HG03342 (cell line): ENCODE data around the gene FLYWCH1.
A peak's percentile ranks its signal among the peaks of the same experiment; 100 is the strongest.

Experiments
- ATAC-seq: cut with Tn5 transposase; IDR thresholded peaks from one replicate; pipeline ENCODE4 v1.9.1; 2021; ENCODE audit warnings: mild to moderate bottlenecking, moderate library complexity; ENCODE audit not compliant: unreplicated experiment

FLYWCH1 gene, protein sequence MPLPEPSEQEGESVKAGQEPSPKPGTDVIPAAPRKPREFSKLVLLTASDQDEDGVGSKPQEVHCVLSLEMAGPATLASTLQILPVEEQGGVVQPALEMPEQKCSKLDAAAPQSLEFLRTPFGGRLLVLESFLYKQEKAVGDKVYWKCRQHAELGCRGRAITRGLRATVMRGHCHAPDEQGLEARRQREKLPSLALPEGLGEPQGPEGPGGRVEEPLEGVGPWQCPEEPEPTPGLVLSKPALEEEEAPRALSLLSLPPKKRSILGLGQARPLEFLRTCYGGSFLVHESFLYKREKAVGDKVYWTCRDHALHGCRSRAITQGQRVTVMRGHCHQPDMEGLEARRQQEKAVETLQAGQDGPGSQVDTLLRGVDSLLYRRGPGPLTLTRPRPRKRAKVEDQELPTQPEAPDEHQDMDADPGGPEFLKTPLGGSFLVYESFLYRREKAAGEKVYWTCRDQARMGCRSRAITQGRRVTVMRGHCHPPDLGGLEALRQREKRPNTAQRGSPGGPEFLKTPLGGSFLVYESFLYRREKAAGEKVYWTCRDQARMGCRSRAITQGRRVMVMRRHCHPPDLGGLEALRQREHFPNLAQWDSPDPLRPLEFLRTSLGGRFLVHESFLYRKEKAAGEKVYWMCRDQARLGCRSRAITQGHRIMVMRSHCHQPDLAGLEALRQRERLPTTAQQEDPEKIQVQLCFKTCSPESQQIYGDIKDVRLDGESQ

DNA sequence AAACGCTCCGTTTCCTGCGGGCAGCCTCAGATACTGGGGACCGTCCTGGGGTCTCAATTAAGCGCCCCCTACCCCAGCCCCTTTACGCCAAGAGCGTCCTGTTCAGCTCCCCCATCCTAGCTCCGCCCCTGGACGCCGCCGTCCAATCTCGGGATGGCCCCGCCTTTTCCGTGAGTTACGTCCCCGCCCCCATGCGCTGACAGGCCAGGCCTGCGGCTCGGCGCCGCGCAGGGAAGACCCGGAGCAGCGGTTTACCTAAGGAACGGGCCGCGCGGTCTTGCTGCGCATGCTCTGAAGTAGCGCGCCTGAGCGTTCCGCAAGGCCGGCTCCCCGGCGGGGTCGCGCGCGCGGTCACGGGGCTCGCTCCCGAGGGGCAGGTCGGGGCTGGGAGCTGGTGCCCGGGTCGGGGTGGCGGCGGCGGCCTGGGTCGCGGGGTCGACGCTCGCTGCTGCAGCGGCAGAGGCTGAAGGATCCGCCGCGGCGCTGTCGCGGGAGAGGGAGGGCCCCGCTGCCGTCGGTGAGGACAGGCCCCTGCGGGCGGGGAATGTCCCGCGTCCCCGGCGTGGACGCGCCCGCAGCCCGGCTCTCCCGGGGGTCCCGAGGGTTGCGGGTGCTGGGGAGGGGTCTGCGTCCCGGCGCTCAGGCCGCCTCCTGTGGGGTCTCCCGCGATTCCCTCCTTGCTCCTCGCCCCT, at the start of gene FLYWCH1:
FLYWCH1 (plus strand) TSS at position 294 of the 692 bp plus-strand sequence. CDS start 17,755 bp downstream, outside the sequence.
- peak; percentile 92 for ATAC-seq

DNA sequence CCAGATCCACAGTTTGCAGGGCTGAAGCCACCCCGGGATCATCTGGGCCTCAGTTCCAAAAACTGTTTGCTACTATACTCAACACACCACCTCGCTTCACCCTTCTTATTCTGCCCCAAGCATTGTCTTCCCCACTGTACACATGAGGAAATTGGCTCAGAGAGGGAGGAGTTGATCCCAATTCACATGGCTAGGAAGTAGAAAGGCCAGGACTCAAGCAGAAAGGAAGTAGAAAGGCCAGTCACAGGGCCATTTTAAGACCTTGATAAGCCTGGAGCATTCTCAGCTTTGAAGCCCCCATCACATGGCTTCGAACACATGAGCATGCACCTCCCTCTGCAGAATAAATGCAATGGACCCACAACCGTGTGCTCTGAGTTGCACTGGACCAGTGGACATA, 46.1 kb upstream of the FLYWCH1 start:
- ATAC-seq: no peak

DNA sequence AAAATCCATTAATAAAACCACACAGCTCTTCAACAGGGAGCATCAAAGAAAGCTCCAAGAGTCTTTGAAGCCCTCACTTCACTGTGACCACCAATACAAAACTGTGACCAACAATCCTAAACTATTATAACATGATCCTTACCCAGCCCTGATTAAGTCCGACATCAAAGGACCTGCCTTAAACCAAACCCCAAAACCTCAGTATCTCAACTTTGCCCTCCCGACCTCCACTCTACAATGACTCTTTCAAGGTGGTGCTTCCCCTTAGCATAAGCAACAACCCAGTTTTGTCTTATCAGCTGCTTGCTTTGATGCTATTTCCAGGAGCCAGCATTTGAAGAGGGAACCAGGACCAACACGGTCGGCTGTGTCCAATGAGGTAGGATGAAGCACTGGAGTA, 45.3 kb upstream of the FLYWCH1 start:
- ATAC-seq: no peak

DNA sequence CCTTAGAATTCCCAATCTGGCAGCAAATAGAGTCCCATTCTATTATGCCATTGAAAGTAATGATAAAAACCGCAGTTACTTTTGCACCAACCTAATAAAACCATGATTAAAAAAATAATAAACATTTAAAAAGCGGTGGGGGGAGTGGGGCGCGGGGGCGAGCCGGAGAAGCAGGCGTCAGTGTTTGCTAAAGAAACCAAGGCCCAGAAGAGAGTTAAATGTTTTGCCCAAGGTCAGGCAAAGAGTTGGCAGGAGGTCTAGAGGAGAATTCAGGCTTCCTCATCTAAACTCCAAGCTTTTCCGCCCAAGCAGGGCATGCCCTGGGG, 44.1 kb upstream of the FLYWCH1 start:
- no peak for ATAC-seq

DNA sequence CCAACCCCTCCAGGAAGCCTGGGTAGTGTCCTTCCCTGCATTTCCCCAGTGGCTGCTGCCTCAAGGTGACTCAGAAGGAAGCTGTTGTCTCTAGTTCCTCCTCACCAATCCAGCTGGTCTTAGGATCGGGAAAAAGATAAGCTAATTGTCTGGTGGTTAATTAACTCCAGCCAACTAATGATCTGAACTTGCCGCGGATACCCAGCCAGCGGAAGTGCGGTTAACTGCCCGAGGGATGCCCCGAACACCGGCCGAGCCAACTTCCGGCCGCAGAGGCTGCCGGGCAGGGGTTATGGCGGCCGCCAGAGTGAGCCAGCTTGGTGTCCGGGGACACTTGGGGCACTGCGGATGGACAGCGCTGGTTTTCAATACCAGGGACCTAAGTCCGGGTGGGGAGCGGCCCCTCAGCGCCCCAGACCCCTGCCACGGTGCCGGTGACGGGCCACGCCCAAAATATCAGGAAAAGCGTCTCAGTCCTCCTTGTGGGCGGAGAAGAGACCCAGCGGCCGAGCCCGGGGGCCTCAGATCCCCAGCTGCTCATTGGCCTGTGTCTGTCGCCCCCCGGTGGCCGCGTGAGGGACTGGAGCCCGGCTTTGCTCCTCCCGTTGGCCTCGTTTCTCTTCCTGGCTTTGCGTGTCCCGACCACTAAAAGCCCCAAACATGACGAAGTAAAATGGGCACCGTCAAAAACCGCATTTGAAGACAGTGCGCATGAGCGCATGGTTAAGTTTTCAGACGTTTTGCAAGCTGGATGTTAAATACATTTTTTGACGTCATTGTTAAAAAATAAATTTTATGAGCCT, 43.5 kb upstream of the FLYWCH1 start:
- peak; percentile 88 for ATAC-seq

DNA sequence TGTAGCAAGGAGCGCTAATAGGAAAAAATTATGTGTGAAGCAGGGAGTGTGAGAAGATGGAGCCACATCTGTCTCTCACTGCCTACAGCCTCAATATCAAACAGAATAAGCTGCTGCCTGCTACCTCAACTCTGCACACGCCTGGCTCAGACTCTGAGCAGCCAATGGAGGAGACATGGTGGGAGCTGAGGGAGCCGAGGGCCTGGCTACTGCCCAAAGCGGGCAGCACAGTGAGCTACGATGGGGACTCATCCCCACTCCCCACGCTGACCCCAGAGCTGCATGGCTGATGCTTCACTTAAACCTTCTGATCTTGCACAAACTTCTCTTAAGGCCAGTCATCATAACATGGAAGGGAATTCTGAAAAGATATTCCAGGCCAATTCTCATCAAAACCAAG, 39.8 kb upstream of the FLYWCH1 start:
- ATAC-seq: no peak

DNA sequence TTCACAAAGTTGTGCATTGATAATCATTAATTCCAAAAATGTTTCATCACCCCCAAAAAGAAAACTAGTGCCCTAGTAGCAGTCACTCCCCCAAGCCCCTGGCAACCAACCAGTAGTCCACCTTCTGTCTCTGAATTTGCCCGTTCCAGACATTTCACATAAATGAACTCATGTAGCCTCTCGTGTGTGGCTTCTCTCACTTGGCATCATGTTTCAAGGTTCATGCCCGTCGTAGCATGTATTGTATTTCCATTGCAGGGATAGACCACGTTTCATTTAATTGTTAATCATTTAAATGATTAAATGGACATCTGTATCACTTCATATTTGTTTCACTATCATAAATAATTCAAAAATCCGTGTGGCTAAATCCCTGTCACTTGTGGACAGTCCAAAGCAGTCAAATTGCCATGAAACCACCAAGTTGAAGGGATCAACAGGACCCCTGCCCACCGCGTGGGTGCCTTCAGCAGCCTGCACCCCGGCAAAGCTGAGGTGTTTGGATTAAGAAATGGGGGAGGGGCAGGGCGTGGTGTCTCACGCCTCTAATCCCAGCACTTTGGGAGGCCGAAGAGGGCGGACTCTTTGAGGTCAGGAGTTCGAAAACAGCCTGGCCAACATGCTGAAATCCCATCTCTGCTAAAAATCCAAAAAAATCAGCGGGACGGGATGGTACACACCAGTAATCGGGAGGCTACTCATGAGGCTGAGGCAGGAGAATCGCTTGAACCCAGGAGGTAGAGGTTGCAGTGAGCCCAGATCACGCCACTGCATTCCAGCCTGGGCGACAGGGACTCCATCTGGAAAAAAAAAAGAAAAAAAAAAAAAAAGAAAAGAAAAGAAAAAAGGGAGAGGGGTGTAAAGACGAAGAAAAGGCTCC, 37.5 kb upstream of the FLYWCH1 start:
- ATAC-seq: no peak

DNA sequence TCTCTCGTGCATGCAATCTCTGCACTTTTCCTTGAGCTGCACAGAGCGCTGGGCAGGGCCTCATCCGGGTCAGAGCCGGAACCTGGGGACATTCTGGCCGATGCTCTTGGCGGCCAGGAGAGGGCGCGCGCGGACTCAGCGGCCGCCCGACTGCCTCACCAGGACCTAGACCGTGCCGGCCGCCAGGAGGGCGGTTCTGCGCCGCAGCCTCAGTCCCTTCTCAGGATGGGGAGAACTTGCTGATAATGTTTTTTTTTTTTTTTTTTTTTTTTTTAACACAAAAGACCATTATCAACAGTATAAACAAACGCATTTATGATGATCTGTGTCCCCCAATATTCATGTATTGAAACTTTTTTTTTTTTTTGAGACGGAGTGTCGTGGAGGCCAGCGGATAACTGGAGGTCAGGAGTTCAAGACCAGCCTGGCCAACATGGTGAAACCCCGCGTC, 36.8 kb upstream of the FLYWCH1 start:
- peak; percentile 57 for ATAC-seq

DNA sequence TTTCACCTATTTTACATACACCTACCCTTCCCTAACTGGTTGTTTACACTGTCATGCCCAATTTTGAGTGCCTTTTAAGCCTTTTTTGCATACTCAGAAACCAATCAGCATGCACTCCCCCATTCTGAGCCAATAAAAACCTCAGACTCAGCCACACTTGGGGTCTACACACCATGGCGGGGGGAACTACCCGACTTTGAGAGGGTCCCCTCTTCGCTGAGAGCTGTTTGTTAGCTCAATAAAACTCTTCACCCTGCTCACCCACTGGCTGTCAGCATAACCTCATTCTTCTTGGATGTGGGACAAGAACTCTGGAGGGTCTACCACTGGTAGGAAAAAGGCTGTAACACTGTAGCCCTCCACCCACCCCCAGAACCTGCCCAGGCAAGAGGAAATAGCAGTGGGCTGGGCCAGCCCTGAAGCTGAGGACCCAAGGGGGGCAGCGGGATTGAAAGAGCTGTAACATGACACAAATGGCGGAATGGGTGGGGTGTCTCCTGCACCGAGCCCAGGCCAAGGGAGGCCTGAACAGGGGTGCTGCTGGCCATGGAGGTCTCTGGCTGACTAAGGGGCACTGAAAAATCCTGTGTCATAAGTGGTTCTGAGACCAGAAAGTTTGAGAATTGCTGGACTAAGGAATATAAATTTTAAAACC, 31.8 kb upstream of the FLYWCH1 start:
- no peak for ATAC-seq

DNA sequence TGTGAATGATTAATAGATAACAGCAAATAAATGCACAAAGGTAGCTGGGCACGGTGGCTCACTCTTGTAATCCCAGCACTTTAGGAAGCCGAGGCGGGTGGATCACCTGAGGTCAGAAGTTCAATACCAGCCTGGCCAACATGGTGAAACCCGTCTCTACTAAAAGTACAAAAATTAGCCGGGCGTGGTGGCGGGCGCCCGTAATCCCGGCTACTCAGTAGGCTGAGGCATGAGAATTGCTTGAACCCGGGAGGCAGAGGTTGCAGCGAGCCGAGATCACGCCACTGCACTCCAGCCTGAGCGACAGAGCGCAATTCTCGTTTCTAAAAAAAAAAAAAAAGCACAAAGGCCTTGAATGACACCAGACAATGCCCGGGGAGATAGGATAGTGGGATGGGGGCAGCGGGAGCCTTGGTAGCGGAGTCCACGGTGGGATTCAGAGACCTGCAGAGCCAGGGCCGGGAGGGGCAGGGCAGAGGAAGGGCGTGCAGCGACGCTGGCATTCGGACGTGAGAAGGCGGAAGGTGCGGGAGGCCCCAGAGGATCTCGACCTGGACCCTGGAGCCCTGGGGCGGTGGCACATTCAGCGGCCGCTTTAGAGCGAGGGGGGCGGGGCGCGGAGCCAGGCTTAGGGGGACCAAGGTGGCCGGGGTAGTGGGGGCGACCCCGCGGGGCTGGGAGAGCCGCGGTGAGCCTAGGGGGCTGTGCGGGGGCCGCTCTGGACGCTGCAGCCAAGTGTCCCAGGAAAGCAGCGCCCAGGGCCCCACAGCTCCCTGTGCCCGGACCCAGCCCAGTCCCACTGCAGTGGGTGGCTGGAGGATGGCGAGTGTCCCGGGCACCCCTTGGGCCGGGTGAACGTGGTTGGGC, 29.7 kb upstream of the FLYWCH1 start:
- ATAC-seq: no peak

DNA sequence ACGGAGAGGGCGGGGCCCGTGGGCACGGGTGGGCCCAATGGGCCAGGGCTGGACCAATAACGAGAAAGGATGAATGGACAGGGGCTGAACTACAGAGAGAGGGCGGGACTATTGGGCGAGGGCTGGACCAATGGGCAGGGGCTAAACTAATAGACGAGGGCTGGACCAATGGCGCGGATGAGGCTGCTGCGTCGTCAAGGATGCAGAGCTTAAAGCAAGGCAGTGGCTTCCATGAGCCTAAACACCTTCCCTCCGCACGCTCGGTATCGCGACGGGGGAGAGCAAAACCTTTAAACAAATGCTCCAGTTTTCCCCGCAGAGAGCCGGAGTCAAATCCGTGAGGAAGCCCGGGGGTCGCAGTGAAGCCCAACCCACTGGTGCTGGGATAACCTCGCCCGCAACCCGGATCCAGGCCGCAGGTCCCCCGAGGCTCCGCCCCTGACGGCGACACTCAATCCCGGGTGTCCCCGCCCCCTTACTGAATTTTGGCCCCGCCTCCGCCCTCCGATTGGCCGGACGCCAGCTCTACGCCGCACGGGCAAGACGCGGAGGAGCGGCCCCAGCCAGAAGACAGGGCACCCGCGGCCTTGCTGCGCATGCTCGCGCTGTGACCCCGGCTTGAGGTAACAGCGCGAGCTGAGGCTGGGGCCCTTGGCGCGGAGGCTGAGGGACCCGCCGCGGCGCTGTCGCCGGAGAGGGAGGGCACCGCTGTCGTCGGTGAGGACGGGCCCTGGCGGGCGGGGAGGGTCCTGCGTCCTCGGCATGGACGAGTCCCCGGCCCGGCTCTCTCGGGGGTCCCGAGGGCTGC, 28.9 kb upstream of the FLYWCH1 start, which contains the start of gene FLYWCH2:
FLYWCH2 (plus strand) TSS at position 566 of the 808 bp plus-strand sequence. CDS start 13,235 bp downstream, outside the sequence.
- ATAC-seq: peak; percentile 88

DNA sequence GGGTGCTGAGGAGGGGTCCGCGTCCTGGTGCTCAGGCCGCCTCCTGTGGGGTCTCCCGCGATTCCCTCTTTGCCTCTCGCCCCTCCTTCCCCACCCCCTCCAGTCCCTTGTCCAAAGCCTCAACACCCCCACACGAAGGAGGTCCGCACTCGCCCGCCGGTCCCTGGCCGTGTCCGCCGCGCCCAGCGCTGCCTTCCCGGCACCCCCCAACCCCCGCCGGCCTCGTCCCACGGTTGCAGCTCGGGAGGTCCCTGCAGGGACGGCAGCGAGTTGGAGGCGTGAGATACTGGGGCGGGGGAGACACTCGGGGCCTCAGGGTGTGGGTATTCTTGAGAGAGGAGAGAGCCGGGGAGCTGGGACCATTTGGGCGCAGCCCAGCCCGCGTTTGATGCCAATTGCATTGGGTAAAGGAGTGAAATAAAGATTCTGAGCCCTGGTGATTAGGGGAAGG, 28.2 kb upstream of the FLYWCH1 start:
- no peak for ATAC-seq

DNA sequence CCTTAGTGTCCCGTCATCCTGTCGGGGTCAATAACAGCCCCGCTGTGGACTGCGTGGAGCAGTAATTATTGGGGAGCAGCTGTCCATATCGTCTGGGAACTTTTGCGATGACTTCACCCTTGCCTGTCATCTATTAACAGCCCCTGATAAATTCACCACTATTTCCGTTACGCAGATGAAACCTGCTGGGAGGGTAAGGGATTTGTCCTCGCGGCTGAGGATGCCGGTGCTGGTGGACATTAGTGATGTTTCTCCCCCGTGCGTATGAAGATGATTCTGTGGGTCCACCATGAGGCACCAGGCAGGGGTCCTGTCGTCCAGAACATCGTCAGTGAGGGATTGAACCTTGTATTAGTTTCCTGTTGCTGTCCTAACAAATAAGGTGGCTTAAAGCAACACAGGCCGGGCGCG, 27.7 kb upstream of the FLYWCH1 start:
- ATAC-seq: no peak

DNA sequence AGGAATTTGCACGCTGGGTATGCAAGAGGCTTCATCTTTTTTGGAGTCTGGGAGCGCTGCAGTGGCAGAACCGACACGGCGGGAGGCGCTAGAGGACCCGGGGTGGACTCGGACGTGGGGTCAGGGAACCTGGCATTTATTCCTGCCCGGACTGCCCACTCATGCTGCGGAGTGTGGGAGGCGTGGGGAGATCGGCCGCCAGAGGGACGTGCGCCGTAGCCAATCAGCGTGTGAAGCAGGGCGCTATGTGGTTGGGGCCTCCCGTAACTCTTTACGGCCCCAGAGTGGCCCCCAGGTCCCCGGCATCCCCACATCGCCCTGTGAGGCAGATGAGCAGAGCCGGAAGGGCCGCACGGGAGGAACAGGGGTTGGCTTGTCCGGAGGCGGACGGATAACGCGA, 17.5 kb upstream of the FLYWCH1 start:
- ATAC-seq: no peak

DNA sequence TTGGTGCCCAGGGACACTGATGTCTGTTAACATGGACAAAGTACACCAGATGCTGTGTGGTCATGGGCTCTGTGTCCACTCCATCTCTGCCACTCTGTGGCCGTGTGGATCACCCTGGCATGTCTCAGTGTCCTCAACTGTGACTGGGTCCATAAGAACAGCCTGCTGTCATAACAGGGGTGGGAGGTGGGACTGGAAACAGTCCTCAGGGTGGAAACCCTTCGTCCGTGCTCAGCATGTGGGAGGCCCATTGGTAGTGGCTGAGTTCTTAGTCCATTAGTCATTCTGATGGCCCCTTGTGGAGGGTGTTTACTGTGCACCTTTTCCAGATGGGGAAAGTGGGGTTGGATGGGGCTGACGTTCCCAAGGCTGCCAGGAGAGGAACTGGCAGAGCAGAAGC, 15.9 kb upstream of the FLYWCH1 start:
- ATAC-seq: no peak

DNA sequence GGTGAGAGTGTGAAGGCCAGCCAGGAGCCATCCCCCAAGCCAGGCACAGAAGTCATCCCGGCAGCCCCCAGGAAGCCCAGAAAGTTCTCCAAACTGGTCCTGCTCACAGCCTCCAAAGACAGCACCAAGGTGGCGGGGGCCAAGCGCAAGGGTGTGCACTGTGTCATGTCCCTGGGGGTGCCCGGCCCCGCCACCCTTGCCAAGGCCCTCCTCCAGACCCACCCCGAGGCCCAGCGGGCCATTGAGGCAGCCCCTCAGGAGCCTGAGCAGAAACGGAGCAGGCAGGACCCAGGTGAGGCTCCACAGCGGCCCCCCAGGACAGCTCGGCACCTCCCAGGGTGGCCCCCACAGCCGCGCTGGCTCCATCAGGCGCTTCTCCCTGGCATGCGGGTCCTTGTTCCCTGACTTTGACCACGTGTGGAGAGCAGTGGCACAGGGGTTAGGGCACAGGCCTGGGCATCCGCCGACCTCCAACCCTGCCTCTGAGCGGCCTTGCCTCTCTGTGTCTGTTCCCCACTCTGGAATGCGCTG, 15.2 kb upstream of the FLYWCH1 start:
- peak; percentile 5 for ATAC-seq

DNA sequence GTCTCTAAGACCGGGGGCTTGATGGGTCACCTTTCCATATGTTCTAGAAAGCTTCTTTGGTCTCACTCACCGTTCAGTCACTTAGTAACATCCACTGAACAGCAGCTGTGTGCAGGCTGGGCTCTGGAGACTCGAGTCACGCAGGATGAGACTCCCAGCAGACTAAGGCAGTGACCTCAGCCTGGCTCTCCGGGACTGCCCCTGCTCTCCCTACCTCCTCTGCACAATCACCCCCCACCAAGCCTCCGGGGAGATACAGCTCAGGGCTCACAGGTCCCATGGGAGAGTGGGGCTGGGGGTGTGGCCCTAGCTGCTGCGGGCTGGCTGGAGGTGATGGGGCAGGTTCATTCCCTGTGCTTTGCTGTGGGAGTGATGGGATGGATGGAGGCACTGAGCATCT, 14.6 kb upstream of the FLYWCH1 start:
- peak; percentile 66 for ATAC-seq
